Peyer's patch (tissue), 4 donors: ENCODE measurements around the gene BICRAL. TPM values are rescaled to one million over a fixed set of nuclear protein-coding genes. Genes with fewer than 3 reads are reported as not detected.

ENCODE experiments used
- DNase-seq, 3 donors: peaks; one replicate each; pipeline ENCODE4 v3.0.0-alpha.2; 2017 to 2019
- H3K27ac ChIP-seq, 4 donors: fragments of 200-600 bp; sonication (generic); one replicate each; pipeline ENCODE4 v1.5.1; 2016 to 2019
- H3K27me3 ChIP-seq, 2 donors: fragments of 200-600 bp; sonication (generic); one replicate each; pipeline ENCODE4 v1.5.1; 2019
- H3K36me3 ChIP-seq, 3 donors: fragments of 200-600 bp; sonication (generic); one replicate each; pipeline ENCODE4 v1.5.1; 2016 to 2019
- H3K4me1 ChIP-seq, 4 donors: fragments of 200-600 bp; sonication (generic); one replicate each; pipeline ENCODE4 v1.5.1; 2016 to 2019
- H3K4me3 ChIP-seq, 4 donors: fragments of 200-600 bp; sonication (generic); 1 replicate in 3 of 4; 2 replicates in 1 of 4; pipeline ENCODE4 v1.5.1; 2016 to 2019; ENCODE audit warnings: mild to moderate bottlenecking in 1 of 4
- H3K9me3 ChIP-seq, 4 donors: fragments of 200-600 bp; sonication (generic); one replicate each; pipeline ENCODE4 v1.5.1; 2016 to 2019; ENCODE audit warnings: mild to moderate bottlenecking in 1 of 4
- POLR2A ChIP-seq, 2 donors: fragments of 450-650 bp; IDR thresholded peaks; one replicate each; pipeline ENCODE4 v1.5.1; 2017; ENCODE audit warnings: antibody characterized with exemption in 2 of 2, mild to moderate bottlenecking in 2 of 2, moderate library complexity in 2 of 2
- total RNA-seq, 4 donors: library from RNA; depleted of rRNA; stranded (reverse); fragments of >200 nt; gene quantifications; one replicate each; pipeline ENCODE4 v1.1.0, GENCODE V29; 2016
- TF ChIP-seq, protein P1 (sequence below), 6 experiments: fragments of 450-650 bp in 4 of 6; fragments of 200-600 bp in 2 of 6; sonication (generic) in 1 of 6; IDR thresholded peaks; one replicate each; pipeline ENCODE4 v1.5.1; 2017 to 2019; ENCODE audit warnings: antibody characterized with exemption in 6 of 6, mild to moderate bottlenecking in 3 of 6, moderate library complexity in 1 of 6

BICRAL gene
- total RNA-seq, 4 donors from 2014 or later = 15.3 to 20.1 (median 17.1) TPM

DNA sequence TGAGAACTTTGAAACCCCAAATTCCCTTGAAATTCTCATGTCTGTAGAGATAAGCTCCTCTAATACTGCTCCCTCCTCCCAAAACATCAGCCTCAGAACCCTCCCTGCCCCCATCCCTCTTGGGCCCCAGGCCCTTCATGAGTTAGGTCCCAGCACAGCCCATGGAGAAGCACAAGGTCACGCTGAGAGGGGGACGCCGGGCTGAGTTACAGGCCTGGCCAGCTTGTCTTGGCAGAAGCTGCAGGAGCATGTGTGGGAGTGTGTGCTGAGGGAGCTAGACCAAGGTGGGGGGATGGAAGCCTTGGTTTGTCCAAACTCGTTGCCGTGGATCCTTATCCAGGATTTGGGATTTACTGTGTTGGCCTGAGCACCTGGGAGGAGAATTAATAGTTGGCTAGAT is 125.5 kb downstream of the BICRAL start:
- H3K36me3 ChIP-seq = no peaks in the 10 kb centered on the region
- H3K27ac ChIP-seq = no peak overlapping the region
- peaks cover 0 to 5% (median 0%) of the 10 kb centered on the region in 4 donors for H3K4me1 ChIP-seq
- no peak for DNase-seq
- H3K9me3 ChIP-seq = no peaks in the 10 kb centered on the region
- no peaks in the 10 kb centered on the region for H3K27me3 ChIP-seq
- TF ChIP-seq, protein P1, sequence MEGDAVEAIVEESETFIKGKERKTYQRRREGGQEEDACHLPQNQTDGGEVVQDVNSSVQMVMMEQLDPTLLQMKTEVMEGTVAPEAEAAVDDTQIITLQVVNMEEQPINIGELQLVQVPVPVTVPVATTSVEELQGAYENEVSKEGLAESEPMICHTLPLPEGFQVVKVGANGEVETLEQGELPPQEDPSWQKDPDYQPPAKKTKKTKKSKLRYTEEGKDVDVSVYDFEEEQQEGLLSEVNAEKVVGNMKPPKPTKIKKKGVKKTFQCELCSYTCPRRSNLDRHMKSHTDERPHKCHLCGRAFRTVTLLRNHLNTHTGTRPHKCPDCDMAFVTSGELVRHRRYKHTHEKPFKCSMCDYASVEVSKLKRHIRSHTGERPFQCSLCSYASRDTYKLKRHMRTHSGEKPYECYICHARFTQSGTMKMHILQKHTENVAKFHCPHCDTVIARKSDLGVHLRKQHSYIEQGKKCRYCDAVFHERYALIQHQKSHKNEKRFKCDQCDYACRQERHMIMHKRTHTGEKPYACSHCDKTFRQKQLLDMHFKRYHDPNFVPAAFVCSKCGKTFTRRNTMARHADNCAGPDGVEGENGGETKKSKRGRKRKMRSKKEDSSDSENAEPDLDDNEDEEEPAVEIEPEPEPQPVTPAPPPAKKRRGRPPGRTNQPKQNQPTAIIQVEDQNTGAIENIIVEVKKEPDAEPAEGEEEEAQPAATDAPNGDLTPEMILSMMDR (IDR thresholded peaks at IDR 0.05) = no peak
- no peak for TF ChIP-seq POLR2A (IDR thresholded peaks at IDR 0.05)
- H3K4me3 ChIP-seq = no peak overlapping the region

DNA sequence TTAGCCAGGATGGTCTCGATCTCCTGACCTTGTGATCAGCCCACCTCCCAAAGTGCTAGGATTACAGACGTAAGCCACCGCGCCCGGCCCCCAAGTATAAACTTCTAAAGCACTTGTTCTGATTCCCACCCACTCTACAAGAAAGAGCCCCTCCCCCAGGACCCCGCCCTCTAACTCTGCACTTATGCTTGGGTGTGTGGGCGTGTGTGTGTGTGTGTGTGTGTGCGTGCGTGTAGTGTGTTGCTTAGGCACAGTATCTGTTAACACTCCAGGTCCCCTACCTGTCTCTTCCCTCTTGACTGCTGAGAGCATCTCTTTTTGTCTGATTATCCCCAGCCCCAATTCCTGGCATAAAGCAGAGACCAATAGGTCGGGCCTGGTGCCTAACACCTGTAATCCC is 128.0 kb downstream of the BICRAL start:
- no peaks in the 10 kb centered on the region for H3K9me3 ChIP-seq
- DNase-seq = no peak
- TF ChIP-seq POLR2A (IDR thresholded peaks at IDR 0.05) = no peak
- TF ChIP-seq, protein P1 (IDR thresholded peaks at IDR 0.05) = no peak

GRCh38 chr6:42911171-42912021 is 129.5 kb downstream of the BICRAL start:
- no peak overlapping the region for H3K27ac ChIP-seq
- H3K9me3 ChIP-seq = no peaks in the 10 kb centered on the region
- TF ChIP-seq, protein P1 (IDR thresholded peaks at IDR 0.05) = no peak
- no peak for TF ChIP-seq POLR2A (IDR thresholded peaks at IDR 0.05)
- H3K4me1 ChIP-seq = peaks cover 0 to 5% (median 0%) of the 10 kb centered on the region in 4 donors
- no peaks in the 10 kb centered on the region for H3K27me3 ChIP-seq
- peak overlapping the region in 3 of 4 donors; percentile 22 to 41 (median 22) for H3K4me3 ChIP-seq
- H3K36me3 ChIP-seq = no peaks in the 10 kb centered on the region
- DNase-seq = no peak

More for the DNA sequence above, 128.0 kb downstream of the BICRAL start:
- no peak overlapping the region for H3K4me3 ChIP-seq
- no peaks in the 10 kb centered on the region for H3K27me3 ChIP-seq
- no peaks in the 10 kb centered on the region for H3K36me3 ChIP-seq
- H3K4me1 ChIP-seq = peaks cover 0 to 5% (median 0%) of the 10 kb centered on the region in 4 donors
- no peak overlapping the region for H3K27ac ChIP-seq

GRCh38 chr6:42914546-42914945 is 132.7 kb downstream of the BICRAL start:
- no peaks in the 10 kb centered on the region for H3K36me3 ChIP-seq
- peaks cover 0 to 5% (median 0%) of the 10 kb centered on the region in 4 donors for H3K4me1 ChIP-seq
- H3K4me3 ChIP-seq = no peak overlapping the region
- no peaks in the 10 kb centered on the region for H3K9me3 ChIP-seq
- no peak overlapping the region for H3K27ac ChIP-seq
- H3K27me3 ChIP-seq = no peaks in the 10 kb centered on the region
- DNase-seq = no peak
- no peak for TF ChIP-seq POLR2A (IDR thresholded peaks at IDR 0.05)
- TF ChIP-seq, protein P1 (IDR thresholded peaks at IDR 0.05) = no peak

DNA sequence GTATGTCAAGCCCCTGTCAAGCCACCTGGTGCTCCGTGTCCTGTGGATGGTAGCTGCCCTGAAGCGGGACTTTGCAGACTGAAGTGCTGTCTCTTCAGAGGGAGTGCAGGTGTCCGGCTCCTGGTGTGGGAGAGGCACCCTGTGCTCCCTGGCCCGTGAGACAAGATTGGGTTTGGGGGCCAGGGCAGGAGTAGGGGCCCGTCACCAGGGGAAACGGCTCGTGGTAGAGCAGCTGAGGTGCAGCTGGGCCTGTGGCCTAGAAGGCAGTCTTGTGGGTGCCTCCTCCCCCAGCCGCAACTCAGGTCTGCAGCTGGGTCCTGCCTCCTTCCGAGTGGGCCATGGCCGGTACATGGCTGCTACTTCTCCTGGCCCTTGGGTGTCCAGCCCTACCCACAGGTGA is 133.9 kb downstream of the BICRAL start, which contains the start of gene PTCRA:
TSS of gene PTCRA (plus strand) at position 322 of the 400 bp plus-strand sequence. CDS start at position 339, 17 bp downstream.
- no peak for TF ChIP-seq POLR2A (IDR thresholded peaks at IDR 0.05)
- TF ChIP-seq, protein P1 (IDR thresholded peaks at IDR 0.05) = no peak
- Histone ChIP-seq H3K9me3 (no peaks in the 10 kb centered on the region), H3K36me3 (no peaks in the 10 kb centered on the region), H3K4me3 (no peak within 1 kb of the TSS), H3K27ac (peak within 1 kb of the TSS in 1 of 4 donors; percentile 38), H3K4me1 (peaks cover 0 to 5% (median 0%) of the 10 kb centered on the region in 4 donors), H3K27me3 (no peaks in the 10 kb centered on the region)
- DNase-seq = peak in 2 of 3 donors; percentile 66 to 67
